B cell (primary cell): ENCODE measurements around the gene TBCEL. TPM values are rescaled to one million over a fixed set of nuclear protein-coding genes. Genes with fewer than 3 reads are reported as not detected.

ENCODE experiments used
- ATAC-seq: fragments of 200-7000 bp; cut with Tn5 transposase; one replicate; pipeline ENCODE4 v1.10.0; 2021; ENCODE audit warnings: low read depth, mild to moderate bottlenecking, moderate number of reproducible peaks, moderate library complexity
- CTCF ChIA-PET: fragments of 350-600 bp; sonication (Branson Sonifier 250); formaldehyde crosslinking; loops from one replicate; lab custom pipeline; 2021; ENCODE audit warnings: antibody characterized with exemption, inconsistent platforms; lab: Charles Lee
- POLR2A ChIA-PET: fragments of 350-600 bp; sonication (Branson Sonifier 250); formaldehyde crosslinking; loops from one replicate; lab custom pipeline; 2021; ENCODE audit warnings: antibody characterized with exemption; lab: Charles Lee
- DNase-seq: peaks from one replicate; pipeline ENCODE4 v3.0.0; 2013
- H2AFZ ChIP-seq: 2 replicates; pipeline ENCODE4 v1.6.1; 2012; ENCODE audit warnings: mild to moderate bottlenecking, low read depth, low read length; ENCODE audit not compliant: insufficient read depth, poor library complexity, severe bottlenecking
- H3K27ac ChIP-seq, 2 donors: 1 replicate in 1 of 2; 2 replicates in 1 of 2; pipeline ENCODE4 v1.5.1; 2012 to 2013; ENCODE audit warnings: low read length in 2 of 2, mild to moderate bottlenecking in 2 of 2, moderate library complexity in 1 of 2
- H3K27me3 ChIP-seq, 4 experiments: fragments of 200-600 bp in 1 of 4; sonication (generic) in 1 of 4; replicated peaks in 1 of 4; 1 replicate in 2 of 4; 2 replicates in 2 of 4; pipeline versions ENCODE4 v1.6.1 to v1.7.0; 2013 to 2016; ENCODE audit warnings: low read length in 3 of 4, mild to moderate bottlenecking in 2 of 4, mixed read lengths in 1 of 4, moderate library complexity in 1 of 4; ENCODE audit not compliant: insufficient read depth in 4 of 4, control insufficient read depth in 3 of 4; ENCODE audit errors: control extremely low read depth in 1 of 4
- H3K36me3 ChIP-seq, 2 experiments: replicated peaks in 1 of 2; 1 replicate in 1 of 2; 2 replicates in 1 of 2; pipeline versions ENCODE4 v1.6.1 to v1.7.1; 2013; ENCODE audit warnings: low read length in 1 of 2; ENCODE audit not compliant: insufficient read depth in 2 of 2, control insufficient read depth in 1 of 2; ENCODE audit errors: control extremely low read depth in 1 of 2, extremely low read depth in 1 of 2
- H3K4me1 ChIP-seq, 2 donors: fragments of 200-600 bp in 1 of 2; sonication (generic) in 1 of 2; 1 replicate in 1 of 2; 2 replicates in 1 of 2; pipeline versions ENCODE4 v1.5.1 to v1.6.1; 2013 to 2017; ENCODE audit warnings: low read length in 2 of 2; ENCODE audit not compliant: control insufficient read depth in 2 of 2, insufficient read depth in 2 of 2
- H3K4me2 ChIP-seq: replicated peaks from 2 replicates; pipeline ENCODE3; 2012; ENCODE audit warnings: mild to moderate bottlenecking, low read depth, low read length; ENCODE audit not compliant: poor library complexity, severe bottlenecking
- H3K4me3 ChIP-seq, 5 experiments: fragments of 200-600 bp in 1 of 5; sonication (generic) in 1 of 5; 1 replicate in 3 of 5; 2 replicates in 2 of 5; pipeline versions ENCODE4 v1.5.1 to v1.7.0; 2011 to 2016; ENCODE audit warnings: low read length in 4 of 5, mild to moderate bottlenecking in 4 of 5, low read depth in 2 of 5, control low read depth in 1 of 5, moderate library complexity in 1 of 5; ENCODE audit not compliant: insufficient read depth in 1 of 5; ENCODE audit errors: control extremely low read depth in 1 of 5, extremely low read depth in 1 of 5
- H3K79me2 ChIP-seq: fragments of 200-600 bp; sonication (generic); one replicate; pipeline ENCODE4 v1.6.0; 2016; ENCODE audit warnings: low read length; ENCODE audit not compliant: control insufficient read depth, insufficient read depth
- H3K9ac ChIP-seq: fragments of 200-600 bp; sonication (generic); 2 replicates; pipeline ENCODE4 v1.6.1; 2017; ENCODE audit warnings: mild to moderate bottlenecking, low read length, moderate library complexity
- H3K9me3 ChIP-seq, 3 donors: one replicate each; pipeline versions ENCODE4 v1.6.1 to v1.7.1; 2013; ENCODE audit warnings: low read length in 2 of 3; ENCODE audit not compliant: control insufficient read depth in 2 of 3, insufficient read depth in 1 of 3; ENCODE audit errors: control extremely low read depth in 1 of 3
- H4K20me1 ChIP-seq: 2 replicates; pipeline ENCODE4 v1.6.0; 2012; ENCODE audit warnings: mild to moderate bottlenecking, low read length; ENCODE audit not compliant: insufficient read depth, control insufficient read depth, poor library complexity, severe bottlenecking
- H3K27ac Mint-ChIP-seq: one replicate; pipeline ENCODE4 v1.8.0; 2021; ENCODE audit warnings: mixed read lengths
- H3K27me3 Mint-ChIP-seq: one replicate; pipeline ENCODE4 v1.8.0; 2021; ENCODE audit warnings: mixed read lengths
- H3K4me1 Mint-ChIP-seq: one replicate; pipeline ENCODE4 v1.8.0; 2021; ENCODE audit warnings: mixed read lengths
- H3K4me3 Mint-ChIP-seq: one replicate; pipeline ENCODE4 v1.8.0; 2021; ENCODE audit warnings: mixed read lengths
- H3K9me3 Mint-ChIP-seq: one replicate; pipeline ENCODE4 v1.8.0; 2022; ENCODE audit warnings: mixed read lengths; ENCODE audit not compliant: insufficient read depth
- CTCF ChIP-seq: fragments of 200-600 bp; IDR thresholded peaks from one replicate; pipeline ENCODE4 v1.8.0; 2022; ENCODE audit warnings: antibody characterized with exemption, mild to moderate bottlenecking
- EZH2 ChIP-seq: IDR thresholded peaks from 2 replicates; pipeline ENCODE4 v1.6.1; 2012; ENCODE audit warnings: borderline replicate concordance, low read depth, mild to moderate bottlenecking, moderate library complexity, low read length; ENCODE audit not compliant: insufficient read depth, poor library complexity, severe bottlenecking
- WGBS: methylation state at CpG from one replicate; pipeline ENCODE4 v1.1.5; 2013; ENCODE audit warnings: missing lambda C conversion rate; ENCODE audit not compliant: insufficient coverage; 5-methylcytosine and 5-hydroxymethylcytosine counted together
- intact Hi-C: fragments of 100-400 bp; cut with micrococcal nuclease; formaldehyde crosslinking; loops from one replicate; pipeline ENCODE4 v1.10.0; 2022
- polyA minus RNA-seq: library from RNA; depleted of rRNA, polyadenylated mRNA; stranded (reverse); fragments of >200 nt; gene quantifications from 2 replicates; pipeline ENCODE4 v1.2.3, GENCODE V29; 2012
- polyA plus RNA-seq: library from polyadenylated mRNA; depleted of rRNA; stranded (reverse); fragments of >200 nt; gene quantifications from 2 replicates; pipeline ENCODE4 v1.2.3, GENCODE V29; 2012
- total RNA-seq, 2 donors: library from RNA; stranded (reverse); fragments of 120-200 nt in 1 of 2; gene quantifications; 1 replicate in 1 of 2; 2 replicates in 1 of 2; pipeline versions ENCODE4 v1.2.3 to v1.2.4, GENCODE V29; 2013 to 2022

The TBCEL gene
- total RNA-seq: 20.2 and 22.8 TPM in 2 replicates
- 24.7 TPM for total RNA-seq (2013)
- 3.5 and 6.2 TPM in 2 replicates for polyA plus RNA-seq
- 6.1 and 7.8 TPM in 2 replicates for polyA minus RNA-seq

- H3K4me1 ChIP-seq: peaks cover 17% of the 10 kb centered on the region in 2 donors
- no peaks in the 10 kb centered on the region for H3K27me3 Mint-ChIP-seq
- 3% methylated on average over 53 of the region's 54 CpGs for WGBS
- ChIA-PET POLR2A (interaction anchor here (0.6 kb wide), 1 partner anchor 232 kb away, joined by 3 read pairs; no protein-coding TSS in a partner anchor), CTCF (interaction anchor here (1.3 kb wide), 1 partner anchor 170 kb away, joined by 3 read pairs; no protein-coding TSS in a partner anchor)
- peak within 1 kb of the TSS; percentile 86 for H3K9ac ChIP-seq
- H2AFZ ChIP-seq: peak within 1 kb of the TSS; percentile 81
- no peaks in the 10 kb centered on the region for H3K9me3 ChIP-seq
- peak within 1 kb of the TSS in 1 of 2 donors; percentile 79 for H3K27ac ChIP-seq
- H3K79me2 ChIP-seq: peaks cover 14% of the 10 kb centered on the region
- TF ChIP-seq EZH2: no peak
- no peak for TF ChIP-seq CTCF
- H3K27ac Mint-ChIP-seq: peak within 1 kb of the TSS; percentile 84
- no peaks in the 10 kb centered on the region for H3K9me3 Mint-ChIP-seq
- peak within 1 kb of the TSS; percentile 23 to 90 (median 79) for H3K4me3 ChIP-seq
- intact Hi-C loops: no loop called here
- peak; percentile 91 for ATAC-seq
- no peaks in the 10 kb centered on the region for H3K36me3 ChIP-seq
- peaks cover 14% of the 10 kb centered on the region for H4K20me1 ChIP-seq
- peak within 1 kb of the TSS; percentile 93 for H3K4me3 Mint-ChIP-seq
- H3K4me1 Mint-ChIP-seq: peaks cover 24% of the 10 kb centered on the region
- peak within 1 kb of the TSS; percentile 94 for H3K4me2 ChIP-seq
- DNase-seq: peak; percentile 89
- H3K27me3 ChIP-seq: peaks cover 0 to 2% (median under 1%) of the 10 kb centered on the region in 4 experiments
These were observed at the start of gene TBCEL for GRCh38 chr11:121023848-121024751. TBCEL (plus strand) TSS chr11:121024102; CDS start chr11:121045691, 21,589 bp downstream.

GRCh38 chr11:120974466-120974865 is 49.4 kb upstream of the TBCEL start:
- H3K4me3 Mint-ChIP-seq: no peak overlapping the region
- TF ChIP-seq EZH2 (no peak), CTCF (no peak)
- no peaks in the 10 kb centered on the region for H3K4me1 Mint-ChIP-seq
- ATAC-seq (no peak), DNase-seq (no peak)
- H3K4me1 ChIP-seq: no peaks in the 10 kb centered on the region
- WGBS: 48% methylated on average over 4 of the region's 9 CpGs
- no peak overlapping the region for H3K4me2 ChIP-seq
- peaks cover 27% of the 10 kb centered on the region for H3K27me3 Mint-ChIP-seq
- H3K9me3 Mint-ChIP-seq: no peaks in the 10 kb centered on the region
- no peak overlapping the region for H3K27ac ChIP-seq
- no peak overlapping the region for H3K9ac ChIP-seq
- H4K20me1 ChIP-seq: no peaks in the 10 kb centered on the region
- no peak overlapping the region for H2AFZ ChIP-seq
- intact Hi-C loops: no loop called here
- POLR2A ChIA-PET: no interaction called here
- CTCF ChIA-PET: no interaction called here
- H3K4me3 ChIP-seq: no peak overlapping the region
- peaks cover 0 to 4% (median 1%) of the 10 kb centered on the region in 4 experiments for H3K27me3 ChIP-seq
- no peaks in the 10 kb centered on the region for H3K36me3 ChIP-seq
- no peaks in the 10 kb centered on the region for H3K79me2 ChIP-seq
- no peaks in the 10 kb centered on the region for H3K9me3 ChIP-seq
- no peak overlapping the region for H3K27ac Mint-ChIP-seq
